Measurements from ENCODE around the gene PDPK1. TPM values are rescaled to one million over a fixed set of nuclear protein-coding genes. Genes with fewer than 3 reads are reported as not detected.

Gene PDPK1
- total and polyA plus RNA-seq, 2 donors (not counting 1 experiment from before 2014, with no cell fraction given): 25.9 to 30.7 TPM

- Histone ChIP-seq H3K27ac (ENCODE audit: insufficient read depth, low read length) (no peak overlapping the region), H3K36me3 (ENCODE audit: control insufficient read depth, insufficient read depth, low read length) (peaks cover 12% of the 10 kb centered on the region), H3K4me3 (replicated peaks in 1 of 4; ENCODE audit: control extremely low read depth in 1 of 4, insufficient read depth in 1 of 4, low read depth in 3 of 4, low read length in 4 of 4) (no peak overlapping the region), H3K9me3 (ENCODE audit: control insufficient read depth, insufficient read depth, low read depth, low read length) (no peaks in the 10 kb centered on the region), H3K79me2 (ENCODE audit: control insufficient read depth, insufficient read depth, low read length) (no peaks in the 10 kb centered on the region), H2AFZ (ENCODE audit: low read length) (no peak overlapping the region), H3K9ac (ENCODE audit: insufficient read depth, low read length) (no peak overlapping the region), H3K4me2 (ENCODE audit: extremely low read depth, insufficient read depth, low read length) (peak overlapping the region; percentile 4), H3K27me3 (ENCODE audit: control insufficient read depth, insufficient read depth, low read length) (no peaks in the 10 kb centered on the region), H4K20me1 (ENCODE audit: control insufficient read depth, extremely low read depth, insufficient read depth, low read length) (no peaks in the 10 kb centered on the region), H3K4me1 (ENCODE audit: control insufficient read depth, extremely low read depth, insufficient read depth, low read length) (peaks cover 6% of the 10 kb centered on the region)
- DNase-seq (ENCODE audit: low read depth in 2 of 2): peak in 1 of 2 donors; percentile 36
- TF ChIP-seq CTCF (conservative IDR thresholded peaks at IDR 0.05 in 1 of 2, IDR thresholded peaks at IDR 0.05 in 1 of 2; ENCODE audit: low read depth in 1 of 2, low read length in 2 of 2): no peak
Measured at GRCh38 chr16:2497116-2497630, 40.6 kb upstream of the PDPK1 start.

- no peak overlapping the region for H3K27ac ChIP-seq (ENCODE audit: insufficient read depth, low read length)
- H3K4me3 ChIP-seq (replicated peaks in 1 of 4; ENCODE audit: control extremely low read depth in 1 of 4, insufficient read depth in 1 of 4, low read depth in 3 of 4, low read length in 4 of 4): no peak overlapping the region
- H4K20me1 ChIP-seq (ENCODE audit: control insufficient read depth, extremely low read depth, insufficient read depth, low read length): no peaks in the 10 kb centered on the region
- peaks cover 6% of the 10 kb centered on the region for H3K4me1 ChIP-seq (ENCODE audit: control insufficient read depth, extremely low read depth, insufficient read depth, low read length)
- TF ChIP-seq EZH2 (IDR thresholded peaks at IDR 0.05; ENCODE audit: low read length, missing control alignments) (no peak), CTCF (conservative IDR thresholded peaks at IDR 0.05 in 1 of 2, IDR thresholded peaks at IDR 0.05 in 1 of 2; ENCODE audit: low read depth in 1 of 2, low read length in 2 of 2) (no peak)
- H3K9ac ChIP-seq (ENCODE audit: insufficient read depth, low read length): no peak overlapping the region
- no peaks in the 10 kb centered on the region for H3K9me3 ChIP-seq (ENCODE audit: control insufficient read depth, insufficient read depth, low read depth, low read length)
- H3K27me3 ChIP-seq (ENCODE audit: control insufficient read depth, insufficient read depth, low read length): no peaks in the 10 kb centered on the region
- no peak for DNase-seq (ENCODE audit: low read depth in 2 of 2)
- no peaks in the 10 kb centered on the region for H3K79me2 ChIP-seq (ENCODE audit: control insufficient read depth, insufficient read depth, low read length)
- peaks cover 12% of the 10 kb centered on the region for H3K36me3 ChIP-seq (ENCODE audit: control insufficient read depth, insufficient read depth, low read length)
- no peak overlapping the region for H2AFZ ChIP-seq (ENCODE audit: low read length)
- peak overlapping the region; percentile 4 for H3K4me2 ChIP-seq (ENCODE audit: extremely low read depth, insufficient read depth, low read length)
Measured at GRCh38 chr16:2497695-2498484, 39.9 kb upstream of the PDPK1 start.

- Histone ChIP-seq H2AFZ (ENCODE audit: low read length) (no peak overlapping the region), H3K27ac (ENCODE audit: insufficient read depth, low read length) (no peak overlapping the region), H3K9ac (ENCODE audit: insufficient read depth, low read length) (no peak overlapping the region), H4K20me1 (ENCODE audit: control insufficient read depth, extremely low read depth, insufficient read depth, low read length) (no peaks in the 10 kb centered on the region), H3K36me3 (ENCODE audit: control insufficient read depth, insufficient read depth, low read length) (peaks cover 12% of the 10 kb centered on the region), H3K9me3 (ENCODE audit: control insufficient read depth, insufficient read depth, low read depth, low read length) (no peaks in the 10 kb centered on the region), H3K4me2 (ENCODE audit: extremely low read depth, insufficient read depth, low read length) (no peak overlapping the region), H3K4me3 (replicated peaks in 1 of 4; ENCODE audit: control extremely low read depth in 1 of 4, insufficient read depth in 1 of 4, low read depth in 3 of 4, low read length in 4 of 4) (no peak overlapping the region), H3K27me3 (ENCODE audit: control insufficient read depth, insufficient read depth, low read length) (no peaks in the 10 kb centered on the region), H3K79me2 (ENCODE audit: control insufficient read depth, insufficient read depth, low read length) (no peaks in the 10 kb centered on the region), H3K4me1 (ENCODE audit: control insufficient read depth, extremely low read depth, insufficient read depth, low read length) (peaks cover 6% of the 10 kb centered on the region)
- DNase-seq (ENCODE audit: low read depth in 2 of 2): no peak
- no peak for TF ChIP-seq CTCF (conservative IDR thresholded peaks at IDR 0.05 in 1 of 2, IDR thresholded peaks at IDR 0.05 in 1 of 2; ENCODE audit: low read depth in 1 of 2, low read length in 2 of 2)
- no peak for TF ChIP-seq EZH2 (IDR thresholded peaks at IDR 0.05; ENCODE audit: low read length, missing control alignments)
Measured at GRCh38 chr16:2498531-2499253, 39.1 kb upstream of the PDPK1 start.
